Activated CD8-positive, alpha-beta memory T cell treated with anti-CD3 and anti-CD28 coated beads, Interleukin-2, amount 10 ng/mL, durations not matched to agents 7 days and 5 days (primary cell): Measurements from ENCODE around the gene PTPRN2. TPM values are rescaled to one million over a fixed set of nuclear protein-coding genes. Genes with fewer than 3 reads are reported as not detected.

Experiments
- ATAC-seq: fragments of 150-1000 bp; cut with Tn5 transposase; one replicate; pipeline ENCODE4 v1.10.0; 2021; ENCODE audit warnings: moderate library complexity
- CTCF ChIA-PET: fragments of 350-600 bp; sonication (Branson Sonifier 250); formaldehyde crosslinking; loops from one replicate; lab custom pipeline; 2021; ENCODE audit warnings: antibody characterized with exemption; lab: Charles Lee
- DNase-seq: peaks from one replicate; pipeline ENCODE4 v3.0.0-alpha.2; 2020
- H3K27ac Mint-ChIP-seq: one replicate; pipeline ENCODE4 v1.8.0; 2021; ENCODE audit warnings: mild to moderate bottlenecking, mixed read lengths
- H3K27me3 Mint-ChIP-seq: one replicate; pipeline ENCODE4 v1.8.0; 2021; ENCODE audit warnings: mixed read lengths
- H3K36me3 Mint-ChIP-seq: one replicate; pipeline ENCODE4 v1.8.0; 2021; ENCODE audit warnings: mild to moderate bottlenecking, mixed read lengths
- H3K4me1 Mint-ChIP-seq: one replicate; pipeline ENCODE4 v1.8.0; 2021; ENCODE audit warnings: mixed read lengths
- H3K4me3 Mint-ChIP-seq: one replicate; pipeline ENCODE4 v1.8.0; 2021; ENCODE audit warnings: mild to moderate bottlenecking, moderate library complexity, mixed read lengths
- H3K9me3 Mint-ChIP-seq: one replicate; pipeline ENCODE4 v1.8.0; 2022; ENCODE audit warnings: low read depth, mixed read lengths
- total RNA-seq, 2 experiments: library from RNA; stranded (reverse); gene quantifications; one replicate each; pipeline ENCODE4 v1.2.3, GENCODE V29; 2021

PTPRN2 gene
- total RNA-seq, 2 experiments from 2014 or later, result 3.2 to 5.7 TPM

DNA sequence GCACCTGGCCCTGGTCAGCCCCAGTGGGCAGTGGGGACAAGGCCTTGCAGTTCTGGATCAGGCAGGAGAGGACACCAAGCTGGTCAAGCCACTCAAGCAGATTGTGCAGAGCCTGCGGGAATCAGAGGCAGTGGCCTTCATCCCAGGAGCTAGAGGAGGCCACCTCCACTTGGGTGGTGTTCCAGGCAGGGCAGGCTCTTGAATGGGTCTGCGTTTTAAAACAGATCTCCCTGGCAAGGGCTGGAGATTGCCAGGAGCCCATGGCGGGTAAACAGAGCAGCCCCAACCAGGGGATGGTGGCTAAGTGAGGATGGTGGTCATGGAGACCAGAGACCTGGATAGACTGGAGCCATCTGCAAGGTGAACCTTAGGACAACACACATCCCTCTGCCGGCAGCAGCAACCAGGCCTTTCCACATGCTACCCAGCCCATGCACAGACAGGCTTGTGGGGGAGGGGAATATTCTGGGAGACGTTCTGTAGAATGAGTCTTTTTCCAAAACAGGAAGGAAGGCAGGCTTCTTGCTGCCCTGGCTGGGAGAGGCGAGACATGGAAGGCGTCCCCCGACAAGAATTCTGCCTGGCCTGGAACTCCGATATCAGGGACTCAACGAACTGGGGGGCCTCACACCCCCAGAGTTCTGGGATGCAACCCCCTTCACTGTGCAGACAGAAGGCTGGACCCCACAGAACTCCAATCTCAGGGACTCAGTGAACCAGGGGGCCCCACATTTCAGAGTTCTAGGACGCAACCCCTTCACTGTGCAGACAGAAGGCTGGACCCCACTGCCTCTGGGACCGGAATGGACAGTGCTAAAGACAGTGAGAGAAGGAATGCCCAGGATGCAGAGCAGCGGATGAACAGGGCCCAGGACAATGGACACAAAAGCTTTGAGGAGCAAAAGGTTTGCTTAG is 264.8 kb downstream of the PTPRN2 start:
- H3K27ac Mint-ChIP-seq, result no peak overlapping the region
- CTCF ChIA-PET, result no interaction called here
- no peak for ATAC-seq
- H3K9me3 Mint-ChIP-seq, result peaks cover 14% of the 10 kb centered on the region
- no peak for DNase-seq
- H3K27me3 Mint-ChIP-seq, result no peaks in the 10 kb centered on the region
- no peaks in the 10 kb centered on the region for H3K4me1 Mint-ChIP-seq
- no peak overlapping the region for H3K4me3 Mint-ChIP-seq
- H3K36me3 Mint-ChIP-seq, result peaks cover 7% of the 10 kb centered on the region

DNA sequence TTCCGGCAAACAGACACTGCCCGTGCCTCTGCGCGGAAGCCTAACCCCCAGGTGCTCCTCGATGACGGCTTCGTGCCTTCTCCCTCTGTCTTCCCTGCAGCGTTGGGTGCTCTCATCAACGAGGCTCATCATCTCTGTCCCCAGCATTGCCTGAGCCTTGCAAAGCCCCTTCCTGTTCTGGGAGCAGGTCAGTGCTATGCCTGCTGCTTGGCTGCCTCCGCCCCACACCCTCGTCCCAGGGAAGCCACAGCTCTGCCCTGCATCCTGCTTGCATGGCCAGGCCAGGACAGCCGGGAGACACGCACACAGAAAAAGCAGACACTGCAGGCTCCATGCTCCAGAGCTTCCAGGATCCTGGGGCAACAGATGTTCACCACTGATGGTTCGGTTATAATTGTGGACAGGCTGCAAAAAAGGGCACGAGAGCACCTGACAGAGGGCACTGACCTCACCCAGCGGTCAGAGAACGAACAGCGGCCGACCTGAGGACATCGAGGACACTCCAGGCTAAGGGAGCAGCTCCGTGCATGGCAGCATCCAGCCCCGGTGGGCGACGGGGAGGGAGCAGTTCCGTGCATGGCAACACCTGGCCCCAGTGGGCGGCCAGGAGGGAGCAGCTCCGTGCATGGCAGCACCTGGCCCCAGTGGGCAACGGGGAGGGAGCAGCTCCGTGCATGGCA is 265.5 kb downstream of the PTPRN2 start:
- H3K27ac Mint-ChIP-seq, result no peak overlapping the region

DNA sequence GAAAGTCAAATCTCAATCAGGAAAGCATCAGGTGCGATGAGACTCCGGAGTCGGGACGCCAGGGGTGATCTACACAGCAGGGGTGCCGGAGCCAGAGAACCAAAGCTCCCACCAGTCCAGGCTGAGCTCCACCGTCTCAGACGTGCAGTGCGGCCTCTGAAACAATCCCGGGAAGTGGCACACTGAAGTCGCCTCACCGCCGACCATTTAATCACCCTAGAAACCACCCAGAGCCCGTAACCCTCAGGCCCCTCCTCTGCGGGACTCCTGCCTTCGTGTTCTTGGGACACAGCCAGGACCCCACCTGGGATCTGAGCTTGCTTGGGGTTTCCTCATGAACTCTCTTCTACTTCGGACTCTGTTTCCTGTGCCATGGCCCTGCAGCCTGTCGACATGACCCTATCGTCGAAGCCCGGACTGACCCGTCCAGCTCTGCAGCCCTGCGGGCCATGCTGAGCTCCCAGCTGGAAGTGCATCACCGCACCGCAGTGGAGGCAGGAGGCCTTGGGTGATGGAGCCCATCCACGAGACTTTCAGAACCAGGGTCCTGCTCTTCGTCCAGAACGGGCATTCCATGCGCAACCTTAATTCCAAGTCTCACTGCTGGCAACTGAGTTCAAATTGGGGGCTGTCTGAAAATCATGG is 266.4 kb downstream of the PTPRN2 start:
- Mint-ChIP-seq H3K27me3 (no peaks in the 10 kb centered on the region), H3K36me3 (no peaks in the 10 kb centered on the region), H3K9me3 (no peaks in the 10 kb centered on the region), H3K4me3 (no peak overlapping the region), H3K27ac (no peak overlapping the region), H3K4me1 (no peaks in the 10 kb centered on the region)
- ATAC-seq, result no peak
- CTCF ChIA-PET, result no interaction called here
- no peak for DNase-seq

More for the DNA sequence above, 265.5 kb downstream of the PTPRN2 start:
- CTCF ChIA-PET, result no interaction called here
- H3K36me3 Mint-ChIP-seq, result peaks cover 3% of the 10 kb centered on the region
- no peak overlapping the region for H3K4me3 Mint-ChIP-seq
- peaks cover 8% of the 10 kb centered on the region for H3K9me3 Mint-ChIP-seq
- H3K4me1 Mint-ChIP-seq, result no peaks in the 10 kb centered on the region
- no peaks in the 10 kb centered on the region for H3K27me3 Mint-ChIP-seq
- no peak for ATAC-seq
- DNase-seq, result no peak

DNA sequence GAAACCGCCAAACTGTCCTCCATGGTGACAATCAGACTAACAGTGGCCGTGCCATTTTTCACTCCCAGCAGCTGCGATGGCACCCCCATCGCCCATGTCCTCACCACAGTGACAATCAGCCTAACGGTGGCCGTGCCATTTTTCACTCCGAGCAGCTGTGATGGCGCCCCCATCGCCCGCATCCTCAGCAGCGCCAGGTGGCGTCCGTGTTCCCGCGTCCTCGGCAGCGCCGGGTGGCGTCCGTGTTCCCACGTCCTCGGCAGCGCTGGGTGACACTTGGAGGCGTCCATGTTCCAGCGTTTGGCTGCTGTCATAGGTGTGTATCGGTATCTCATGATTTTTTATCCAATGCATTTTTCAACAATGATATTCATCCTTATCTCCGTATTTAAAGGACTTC is 267.3 kb downstream of the PTPRN2 start:
- DNase-seq, result no peak
- H3K9me3 Mint-ChIP-seq, result no peaks in the 10 kb centered on the region
- no peak overlapping the region for H3K4me3 Mint-ChIP-seq
- H3K27ac Mint-ChIP-seq, result no peak overlapping the region
- no peak for ATAC-seq
- H3K4me1 Mint-ChIP-seq, result no peaks in the 10 kb centered on the region
- CTCF ChIA-PET, result no interaction called here
- H3K27me3 Mint-ChIP-seq, result no peaks in the 10 kb centered on the region
- H3K36me3 Mint-ChIP-seq, result no peaks in the 10 kb centered on the region

DNA sequence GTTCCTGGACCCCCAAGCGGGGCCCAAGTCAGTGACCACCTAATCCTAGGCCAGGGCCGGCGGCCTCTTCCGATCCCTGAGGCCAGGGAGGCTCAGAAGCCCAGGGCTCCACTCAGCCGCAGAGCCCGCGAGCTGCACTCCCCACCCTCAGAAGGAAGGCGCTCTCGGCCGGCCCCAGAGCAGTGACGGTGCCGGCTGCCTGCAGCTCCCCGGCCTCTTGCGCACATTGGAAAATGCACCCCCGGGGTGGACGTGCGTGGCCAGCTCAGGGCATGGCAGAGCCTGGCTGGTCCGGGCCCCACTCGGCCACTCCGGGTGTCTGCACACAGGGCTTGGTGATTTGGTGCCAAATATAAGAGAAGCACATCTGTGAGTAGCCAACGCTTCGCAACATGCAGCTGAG is 269.1 kb downstream of the PTPRN2 start:
- ATAC-seq (no peak), DNase-seq (no peak)
- H3K4me1 Mint-ChIP-seq, result no peaks in the 10 kb centered on the region
- H3K9me3 Mint-ChIP-seq, result peaks cover 4% of the 10 kb centered on the region
- H3K4me3 Mint-ChIP-seq, result no peak overlapping the region
- H3K36me3 Mint-ChIP-seq, result no peaks in the 10 kb centered on the region
- no peaks in the 10 kb centered on the region for H3K27me3 Mint-ChIP-seq
- no peak overlapping the region for H3K27ac Mint-ChIP-seq
- CTCF ChIA-PET, result no interaction called here

DNA sequence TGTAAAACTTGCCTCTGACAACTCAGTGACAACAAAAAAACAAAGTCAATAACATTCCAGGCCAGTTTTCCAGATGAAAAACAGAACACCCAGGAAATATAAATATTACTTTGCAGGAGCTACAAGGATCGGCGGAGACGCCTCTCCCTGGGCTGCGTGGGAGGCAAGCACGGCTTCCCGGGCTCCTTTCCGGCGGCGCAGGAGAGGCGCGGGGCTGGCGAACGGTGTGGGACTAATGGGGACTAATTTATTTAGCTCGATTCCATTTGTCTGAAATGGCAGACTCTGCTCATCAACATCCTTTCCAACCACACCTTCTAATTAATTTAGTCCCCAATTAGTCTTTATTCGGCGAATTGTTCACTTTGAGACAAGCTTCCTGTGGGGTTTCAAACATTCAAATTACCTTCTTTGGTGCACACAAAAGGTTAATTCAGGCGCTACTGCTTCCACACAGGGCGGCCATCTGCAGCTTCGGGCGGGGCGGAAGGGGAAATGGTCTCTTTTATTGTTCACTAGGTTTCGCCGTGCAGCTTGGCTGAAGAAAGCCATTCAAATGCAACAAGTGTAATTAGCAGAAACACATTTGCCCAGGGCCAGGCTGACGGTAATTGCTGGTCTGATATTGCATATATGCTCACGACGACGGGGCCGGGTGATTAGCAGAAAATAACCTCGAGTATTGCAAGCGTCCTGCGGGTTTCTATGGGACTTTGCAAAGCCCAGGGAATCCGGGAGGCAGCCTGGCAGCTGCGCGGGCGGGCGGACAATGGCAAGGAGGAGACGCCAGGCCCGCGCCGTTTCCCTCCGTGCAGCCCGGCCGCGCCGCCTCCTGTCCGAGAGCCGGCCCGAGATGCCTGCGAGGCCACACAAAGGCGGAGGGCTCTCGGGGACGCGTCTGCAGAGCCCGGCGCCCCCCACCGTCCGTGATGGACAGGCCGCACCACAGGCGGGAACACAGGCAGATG is 270.1 kb downstream of the PTPRN2 start:
- H3K36me3 Mint-ChIP-seq, result no peaks in the 10 kb centered on the region
- H3K4me1 Mint-ChIP-seq, result no peaks in the 10 kb centered on the region
- peaks cover 8% of the 10 kb centered on the region for H3K9me3 Mint-ChIP-seq
- H3K27ac Mint-ChIP-seq, result no peak overlapping the region
- ATAC-seq, result no peak
- CTCF ChIA-PET, result no interaction called here
- no peak for DNase-seq
- H3K4me3 Mint-ChIP-seq, result no peak overlapping the region
- no peaks in the 10 kb centered on the region for H3K27me3 Mint-ChIP-seq

DNA sequence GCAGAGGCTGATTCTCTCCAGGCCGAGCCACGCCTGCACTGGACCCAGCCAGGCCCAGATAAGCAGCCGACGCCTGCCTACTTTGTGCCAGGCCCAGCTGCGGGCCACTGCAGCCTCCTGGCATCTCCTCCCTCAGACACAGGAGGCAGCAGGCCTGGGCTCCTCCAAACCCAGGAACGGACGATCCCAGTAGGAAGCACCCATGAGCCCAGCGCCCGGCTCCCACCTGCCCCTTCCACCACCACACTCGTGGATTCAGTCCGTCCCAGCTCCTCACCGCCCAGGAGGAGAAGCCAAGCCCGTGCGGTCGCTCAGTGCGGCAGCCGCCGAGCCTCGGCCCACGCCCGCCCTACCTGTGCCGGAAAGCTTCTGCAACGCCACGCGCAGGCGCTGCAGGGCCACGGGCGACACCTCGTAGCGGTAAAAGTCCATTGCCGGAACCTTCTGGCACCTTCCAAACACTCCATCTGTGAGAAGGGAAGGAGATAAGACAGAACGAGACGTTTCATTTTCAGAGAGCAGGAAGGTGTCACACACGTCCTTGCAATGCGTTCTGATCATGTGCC is 271.1 kb downstream of the PTPRN2 start:
- H3K27me3 Mint-ChIP-seq, result no peaks in the 10 kb centered on the region
- H3K27ac Mint-ChIP-seq, result no peak overlapping the region
- ATAC-seq, result no peak
- no peak overlapping the region for H3K4me3 Mint-ChIP-seq
- CTCF ChIA-PET, result no interaction called here
- DNase-seq, result no peak
- peaks cover 16% of the 10 kb centered on the region for H3K9me3 Mint-ChIP-seq
- no peaks in the 10 kb centered on the region for H3K4me1 Mint-ChIP-seq
- peaks cover 2% of the 10 kb centered on the region for H3K36me3 Mint-ChIP-seq

DNA sequence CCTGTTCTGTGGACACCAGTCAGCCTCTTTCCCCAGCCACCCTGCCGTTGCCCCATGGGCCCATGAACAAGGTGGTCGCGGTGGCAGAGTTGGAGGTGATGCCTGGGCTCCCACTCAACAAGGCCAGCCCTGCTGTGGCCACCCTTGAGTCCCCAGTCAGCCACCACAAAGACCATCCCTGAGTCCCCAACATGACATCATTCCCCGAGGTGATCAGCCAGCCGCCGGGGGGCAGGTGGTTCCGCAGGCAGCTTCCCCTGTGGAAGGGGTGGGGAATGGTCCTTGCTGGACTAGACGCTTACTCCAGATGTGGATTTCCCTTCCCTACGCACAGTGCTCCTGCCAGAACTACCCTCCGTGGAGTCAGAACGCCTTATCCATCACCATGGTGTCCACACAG is 271.7 kb downstream of the PTPRN2 start:
- Mint-ChIP-seq H3K36me3 (peaks cover 2% of the 10 kb centered on the region), H3K27me3 (no peaks in the 10 kb centered on the region), H3K27ac (no peak overlapping the region), H3K9me3 (peaks cover 16% of the 10 kb centered on the region), H3K4me1 (no peaks in the 10 kb centered on the region), H3K4me3 (no peak overlapping the region)
- DNase-seq (no peak), ATAC-seq (no peak)
- CTCF ChIA-PET, result no interaction called here

DNA sequence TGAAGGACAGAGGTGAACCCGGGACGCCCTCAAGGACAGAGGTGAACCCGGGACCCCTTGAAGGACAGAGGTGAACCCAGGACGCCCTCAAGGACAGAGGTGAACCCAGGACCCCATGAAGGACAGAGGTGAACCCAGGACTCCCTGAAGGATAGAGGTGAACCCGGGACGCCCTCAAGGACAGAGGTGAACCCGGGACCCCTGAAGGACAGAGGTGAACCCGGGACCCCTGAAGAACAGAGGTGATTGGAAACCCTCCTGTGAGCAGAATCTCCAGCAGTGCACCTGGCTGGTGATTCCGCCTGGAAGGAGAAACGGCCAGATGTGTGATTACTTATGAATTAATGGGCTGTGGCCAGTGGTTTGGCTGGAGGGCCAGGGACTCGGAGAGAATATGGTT is 272.3 kb downstream of the PTPRN2 start:
- CTCF ChIA-PET, result no interaction called here
- Mint-ChIP-seq H3K4me1 (no peaks in the 10 kb centered on the region), H3K9me3 (peaks cover 17% of the 10 kb centered on the region), H3K27me3 (no peaks in the 10 kb centered on the region), H3K36me3 (peaks cover 2% of the 10 kb centered on the region), H3K27ac (no peak overlapping the region), H3K4me3 (no peak overlapping the region)
- DNase-seq (no peak), ATAC-seq (no peak)

DNA sequence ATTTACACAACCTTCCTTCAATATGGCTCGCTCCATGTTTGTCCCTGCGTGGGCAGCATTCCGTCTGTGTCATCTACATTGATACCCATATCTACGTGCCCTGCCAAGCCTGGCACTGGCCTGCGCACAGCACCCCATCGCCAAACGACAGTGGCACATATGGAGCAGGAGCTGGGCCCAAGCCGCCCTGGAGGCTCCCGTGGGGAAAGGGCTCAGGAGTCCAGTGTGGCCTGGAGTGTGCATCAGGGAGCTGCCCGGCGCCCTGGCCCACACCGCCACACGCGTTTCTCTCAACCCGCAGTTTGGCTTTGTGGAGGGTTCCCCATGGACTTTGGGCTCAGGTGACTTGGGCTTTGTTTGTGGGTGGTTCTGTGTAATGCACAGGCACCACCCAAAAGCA is 273.2 kb downstream of the PTPRN2 start:
- Mint-ChIP-seq H3K27me3 (no peaks in the 10 kb centered on the region), H3K4me3 (no peak overlapping the region), H3K36me3 (peaks cover 2% of the 10 kb centered on the region), H3K4me1 (no peaks in the 10 kb centered on the region), H3K27ac (no peak overlapping the region), H3K9me3 (peaks cover 23% of the 10 kb centered on the region)
- CTCF ChIA-PET, result no interaction called here
- ATAC-seq (no peak), DNase-seq (no peak)

DNA sequence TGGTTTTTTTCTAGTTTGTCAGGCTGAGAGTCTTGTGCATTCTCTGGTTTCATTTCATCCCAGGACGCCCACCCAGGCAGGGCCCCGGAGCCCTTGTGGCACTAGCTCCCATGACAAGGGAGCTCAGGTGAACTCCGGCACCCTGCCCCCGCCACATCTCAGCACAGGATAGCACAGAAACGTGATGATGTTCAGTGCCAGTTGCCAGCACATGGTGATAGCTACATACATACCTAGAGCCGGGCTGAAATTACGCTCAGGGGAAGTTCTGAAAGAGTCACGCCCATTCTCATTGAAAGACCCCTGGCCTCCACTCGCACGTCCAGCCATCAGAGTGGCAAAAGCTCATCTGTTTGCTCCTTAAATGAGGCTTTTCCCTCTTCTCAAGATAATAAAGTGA is 273.7 kb downstream of the PTPRN2 start:
- Mint-ChIP-seq H3K4me3 (no peak overlapping the region), H3K27ac (no peak overlapping the region), H3K9me3 (peaks cover 23% of the 10 kb centered on the region), H3K4me1 (no peaks in the 10 kb centered on the region), H3K36me3 (peaks cover 2% of the 10 kb centered on the region), H3K27me3 (no peaks in the 10 kb centered on the region)
- ATAC-seq (no peak), DNase-seq (no peak)
- CTCF ChIA-PET, result no interaction called here

DNA sequence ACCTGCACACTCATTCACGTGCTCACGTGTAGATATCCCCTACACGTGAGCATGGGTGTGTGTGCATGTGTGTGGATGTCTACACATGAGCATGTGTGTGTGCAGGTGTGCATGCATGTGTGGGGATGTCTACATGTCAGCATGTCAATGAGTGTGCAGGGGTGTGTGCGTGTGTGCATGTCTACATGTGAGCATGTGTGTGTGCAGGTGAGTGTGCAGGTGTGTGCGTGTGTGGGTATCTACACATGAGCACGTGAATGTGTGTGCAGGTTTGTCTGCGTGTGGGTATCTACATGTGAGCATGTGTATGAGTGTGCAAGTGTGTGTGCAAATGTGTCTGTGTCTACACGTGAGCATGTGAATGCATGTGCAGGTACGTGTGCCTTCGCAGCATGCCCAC is 274.8 kb downstream of the PTPRN2 start:
- H3K9me3 Mint-ChIP-seq, result peaks cover 24% of the 10 kb centered on the region
- no peaks in the 10 kb centered on the region for H3K4me1 Mint-ChIP-seq
- H3K27ac Mint-ChIP-seq, result no peak overlapping the region
- H3K4me3 Mint-ChIP-seq, result no peak overlapping the region
- CTCF ChIA-PET, result no interaction called here
- DNase-seq, result no peak
- H3K27me3 Mint-ChIP-seq, result no peaks in the 10 kb centered on the region
- ATAC-seq, result no peak
- H3K36me3 Mint-ChIP-seq, result peaks cover 2% of the 10 kb centered on the region

DNA sequence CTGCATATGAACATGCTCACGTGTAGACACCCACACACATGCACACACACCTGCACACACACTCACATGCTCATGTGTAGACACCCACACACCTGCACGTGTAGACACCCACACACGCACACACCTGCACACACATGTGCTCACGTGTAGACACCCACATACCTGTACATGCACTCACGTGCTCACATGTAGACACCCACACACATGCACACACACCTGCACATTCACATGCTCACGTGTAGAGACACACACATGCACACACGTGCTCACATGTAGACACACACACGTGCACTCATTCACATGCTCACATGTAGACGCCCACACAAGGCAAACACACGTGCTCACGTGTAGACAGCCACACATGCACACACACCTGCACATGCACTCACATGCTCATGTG is 275.8 kb downstream of the PTPRN2 start:
- peaks cover 28% of the 10 kb centered on the region for H3K9me3 Mint-ChIP-seq
- no peak for ATAC-seq
- no peak overlapping the region for H3K27ac Mint-ChIP-seq
- no peak for DNase-seq
- no peak overlapping the region for H3K4me3 Mint-ChIP-seq
- CTCF ChIA-PET, result no interaction called here
- H3K27me3 Mint-ChIP-seq, result no peaks in the 10 kb centered on the region
- no peaks in the 10 kb centered on the region for H3K4me1 Mint-ChIP-seq
- peaks cover 2% of the 10 kb centered on the region for H3K36me3 Mint-ChIP-seq
